Renal cortex interstitium (tissue), 11 donors: ENCODE data around the gene ARID1B. TPM values are rescaled to one million over a fixed set of nuclear protein-coding genes. Genes with fewer than 3 reads are reported as not detected.

Experiments used
- DNase-seq, 11 donors: peaks; one replicate each; pipeline ENCODE4 v3.0.0-alpha.2; 2013; ENCODE audit warnings: low read depth in 9 of 11, low spot score in 4 of 11; ENCODE audit errors: extremely low read depth in 1 of 11
- polyA plus RNA-seq, 3 donors: library from polyadenylated mRNA; unstranded; fragments of 120-200 nt; gene quantifications; one replicate each; pipeline ENCODE4 v1.2.1, GENCODE V29; 2013; ENCODE audit not compliant: insufficient read length in 3 of 3

The ARID1B gene
- polyA plus RNA-seq, 3 donors: 74.6 to 84.5 (median 76.8) TPM

- no peak for DNase-seq
Measured at GRCh38 chr6:156884306-156884705, 107.1 kb downstream of the ARID1B start.

- DNase-seq: no peak
Measured at GRCh38 chr6:156885562-156885961, 108.4 kb downstream of the ARID1B start.

GRCh38 chr6:156886409-156886808, 109.2 kb downstream of the ARID1B start:
- no peak for DNase-seq

- DNase-seq: no peak
Measured at GRCh38 chr6:156887623-156888269, 110.6 kb downstream of the ARID1B start.

- DNase-seq: no peak
Measured at GRCh38 chr6:156889469-156889868, 112.3 kb downstream of the ARID1B start.

- DNase-seq: no peak
Measured at GRCh38 chr6:156889986-156890385, 112.8 kb downstream of the ARID1B start.

- peak in 1 of 11 donors; percentile 14 for DNase-seq
Measured at GRCh38 chr6:156890627-156891314, 113.6 kb downstream of the ARID1B start.

- DNase-seq: no peak
Measured at GRCh38 chr6:156897907-156898531, 120.8 kb downstream of the ARID1B start.

- DNase-seq: no peak
Measured at GRCh38 chr6:156899071-156899470, 121.9 kb downstream of the ARID1B start.

- no peak for DNase-seq
Measured at GRCh38 chr6:156899532-156900135, 122.5 kb downstream of the ARID1B start.

GRCh38 chr6:156900292-156900691, 123.1 kb downstream of the ARID1B start:
- DNase-seq: no peak

GRCh38 chr6:156901309-156902019, 124.3 kb downstream of the ARID1B start:
- DNase-seq: no peak

GRCh38 chr6:156902782-156903181, 125.6 kb downstream of the ARID1B start:
- no peak for DNase-seq

GRCh38 chr6:156904176-156904967, 127.2 kb downstream of the ARID1B start:
- DNase-seq: no peak

GRCh38 chr6:156905801-156906200, 128.6 kb downstream of the ARID1B start:
- DNase-seq: no peak

- DNase-seq: no peak
Measured at GRCh38 chr6:156906451-156906850, 129.3 kb downstream of the ARID1B start.

GRCh38 chr6:156909212-156910010, 132.2 kb downstream of the ARID1B start:
- DNase-seq: no peak

GRCh38 chr6:156910011-156910334, 132.8 kb downstream of the ARID1B start:
- no peak for DNase-seq
